Heart right ventricle (tissue), 16 donors: ENCODE results near the gene NDEL1. TPM values are rescaled to one million over a fixed set of nuclear protein-coding genes. Genes with fewer than 3 reads are reported as not detected.
A peak's percentile ranks its signal among the peaks of the same experiment; 100 is the strongest.

Source experiments
- ATAC-seq, 8 donors: fragments of 200-7000 bp; cut with Tn5 transposase; one replicate each; pipeline ENCODE4 v1.9.1; 2020; ENCODE audit warnings: mild to moderate bottlenecking in 8 of 8, moderate library complexity in 8 of 8, moderate number of reproducible peaks in 1 of 8
- DNase-seq, 2 donors: peaks; one replicate each; pipeline ENCODE4 v3.0.0-alpha.2; 2020
- H3K27ac ChIP-seq, 10 donors: fragments of 200-600 bp; sonication (generic) in 2 of 10; one replicate each; pipeline versions ENCODE4 v1.5.0 to v1.8.0; 2020 to 2022; ENCODE audit warnings: mild to moderate bottlenecking in 3 of 10
- H3K27me3 ChIP-seq, 7 donors: fragments of 200-600 bp; one replicate each; pipeline ENCODE4 v1.8.0; 2021 to 2022; ENCODE audit warnings: mild to moderate bottlenecking in 2 of 7
- H3K36me3 ChIP-seq, 9 donors: fragments of 200-600 bp; sonication (generic) in 1 of 9; one replicate each; pipeline versions ENCODE4 v1.5.0 to v1.8.0; 2020 to 2022; ENCODE audit warnings: mild to moderate bottlenecking in 2 of 9
- H3K4me1 ChIP-seq, 9 donors: fragments of 200-600 bp; sonication (generic) in 1 of 9; one replicate each; pipeline versions ENCODE4 v1.5.0 to v1.8.0; 2020 to 2022; ENCODE audit warnings: mild to moderate bottlenecking in 4 of 9
- H3K4me3 ChIP-seq, 10 donors: fragments of 200-600 bp; sonication (generic) in 2 of 10; one replicate each; pipeline versions ENCODE4 v1.5.0 to v1.8.0; 2020 to 2022; ENCODE audit warnings: mild to moderate bottlenecking in 7 of 10, moderate library complexity in 2 of 10
- H3K9me3 ChIP-seq, 11 donors: fragments of 200-600 bp in 10 of 11; sonication (generic) in 2 of 11; one replicate each; pipeline versions ENCODE4 v1.5.0 to v1.8.0; 2013 to 2022; ENCODE audit warnings: mild to moderate bottlenecking in 2 of 11, control low read depth in 1 of 11, moderate library complexity in 1 of 11
- CTCF ChIP-seq, 9 donors: fragments of 200-600 bp; sonication (generic) in 2 of 9; IDR thresholded peaks; one replicate each; pipeline versions ENCODE4 v1.5.0 to v1.8.0; 2021 to 2022; ENCODE audit warnings: antibody characterized with exemption in 9 of 9, mild to moderate bottlenecking in 5 of 9, moderate library complexity in 1 of 9
- WGBS, 2 donors: extraction: QIAGEN DNeasy Blood & Tissue Kit; methylation state at CpG; one replicate each; pipeline ENCODE4 v1.1.7; 2013; ENCODE audit warnings: inconsistent platforms in 1 of 2; 5-methylcytosine and 5-hydroxymethylcytosine counted together
- intact Hi-C, 10 donors: fragments of 100-400 bp; cut with DNase I; formaldehyde crosslinking; loops; one replicate each; pipeline versions ENCODE4 v1.11.1 to v1.14.2; 2022
- polyA plus RNA-seq, 2 donors: library from polyadenylated mRNA; stranded (reverse); fragments of 200-250 nt; gene quantifications; one replicate each; pipeline ENCODE4 v1.2.3, GENCODE V29; 2013
- total RNA-seq, 10 donors: library from RNA; stranded (reverse); fragmentation: NEBNext Ultra II Directional in 3 of 10; extraction: Animal tissue kit (Norgen Biotek cat#: 25700) in 3 of 10; gene quantifications; one replicate each; pipeline versions ENCODE4 v1.2.1 to v1.2.4, GENCODE V29; 2021 to 2023
- donor health status: Arrhythmogenic right ventricular cardiomyopathy.
- donor health status: ischemic (EF 13 %, LVEDD 7.1; RV severe dilation, severe dysfunction).
- donor health status: healthy with polysubstance abuse.
- donor health status: DM: no; HTN: yes; CAD: no.
- donor health status: DM: no; HTN: no; CAD: no.
- donor health status: ischemic (EF 25% LVEDD 6.9; RV normal size, moderate dysfunction).
- donor health status: ischemic (EF 25% LVEDD 5.7; RV mildly dilated, moderate dysfunction).
- donor health status: healthy.
- donor health status: DM: yes; HTN: yes; CAD: no.
- donor health status: Ischemic cardiomyopathy.
- donor health status: ischemic (EF 35%, LVEDD 5.7; RV mildly dilated, moderate dysfunction).
- donor health status: nonischemic (EF 11% LVEDD 7.7; RV severe dilation, severe dysfunction).
- donor health status: DM: yes; HTN: yes; CAD: no.
- donor health status: PGD.
- donor health status: ischemic (EF 29% LVEDD 5.4; RV normal size, mild dysfunction).
- donor health status: nonischemic (EF 23%, LVEDD 6.1; RV moderate dilation, normal function).

NDEL1 gene
- total and polyA plus RNA-seq, 12 donors: 21.2 to 37.0 (median 26.9) TPM

- peaks cover 0 to 100% (median 33%) of the 10 kb centered on the region in 9 donors for H3K36me3 ChIP-seq
- WGBS, 2 donors: 95 to 96% methylated on average over 21 of the region's 21 CpGs
- intact Hi-C loops: no loop called here
- no peaks in the 10 kb centered on the region for H3K9me3 ChIP-seq
- no peaks in the 10 kb centered on the region for H3K27me3 ChIP-seq
- ATAC-seq (no peak), DNase-seq (no peak)
- TF ChIP-seq CTCF (IDR thresholded peaks at IDR 0.05): no peak
- no peak overlapping the region for H3K4me3 ChIP-seq
- H3K27ac ChIP-seq: peak overlapping the region in 1 of 10 donors; percentile 11
- peaks cover 10 to 77% (median 33%) of the 10 kb centered on the region in 9 donors for H3K4me1 ChIP-seq
These were observed 31.2 kb downstream of the NDEL1 start for GRCh38 chr17:8466873-8467272.

GRCh38 chr17:8467527-8467926 is 31.8 kb downstream of the NDEL1 start:
- Histone ChIP-seq H3K27me3 (no peaks in the 10 kb centered on the region), H3K4me1 (peaks cover 10 to 78% (median 35%) of the 10 kb centered on the region in 9 donors), H3K36me3 (peaks cover 0 to 100% (median 26%) of the 10 kb centered on the region in 9 donors), H3K27ac (peak overlapping the region in 5 of 10 donors; percentile 11 to 72 (median 38)), H3K9me3 (no peaks in the 10 kb centered on the region), H3K4me3 (no peak overlapping the region)
- no peak for DNase-seq
- 78 to 79% methylated on average over 16 of the region's 16 CpGs for WGBS, 2 donors
- intact Hi-C loops: no loop called here
- no peak for ATAC-seq
- TF ChIP-seq CTCF (IDR thresholded peaks at IDR 0.05): no peak

GRCh38 chr17:8468127-8468526 is 32.4 kb downstream of the NDEL1 start:
- H3K4me3 ChIP-seq: no peak overlapping the region
- peaks cover 0 to 100% (median 23%) of the 10 kb centered on the region in 9 donors for H3K36me3 ChIP-seq
- DNase-seq: peak in 1 of 2 donors; percentile 72
- WGBS, 2 donors: 53 to 60% methylated on average over 9 of the region's 9 CpGs
- H3K4me1 ChIP-seq: peaks cover 10 to 78% (median 35%) of the 10 kb centered on the region in 9 donors
- H3K27me3 ChIP-seq: no peaks in the 10 kb centered on the region
- peak in 7 of 8 donors; percentile 22 to 62 (median 35) for ATAC-seq
- intact Hi-C loops: no loop called here
- no peaks in the 10 kb centered on the region for H3K9me3 ChIP-seq
- peak overlapping the region in 5 of 10 donors; percentile 11 to 72 (median 38) for H3K27ac ChIP-seq
- TF ChIP-seq CTCF (IDR thresholded peaks at IDR 0.05): no peak

- Histone ChIP-seq H3K9me3 (no peaks in the 10 kb centered on the region), H3K27me3 (no peaks in the 10 kb centered on the region), H3K4me3 (no peak overlapping the region), H3K4me1 (peaks cover 10 to 77% (median 35%) of the 10 kb centered on the region in 9 donors), H3K36me3 (peaks cover 0 to 100% (median 19%) of the 10 kb centered on the region in 9 donors), H3K27ac (peak overlapping the region in 3 of 10 donors; percentile 28 to 73 (median 48))
- 70 to 88% methylated on average over 3 of the region's 3 CpGs for WGBS, 2 donors
- intact Hi-C loops: no loop called here
- no peak for DNase-seq
- TF ChIP-seq CTCF (IDR thresholded peaks at IDR 0.05): no peak
- no peak for ATAC-seq
These were observed 33.3 kb downstream of the NDEL1 start for GRCh38 chr17:8468980-8469379.
